Tibial artery (tissue), 4 donors: ENCODE results near the gene SBNO2.

Source experiments
- DNase-seq, 2 donors: peaks; one replicate each; pipeline ENCODE4 v3.0.0-alpha.2; 2019
- H3K27ac ChIP-seq, 2 donors: fragments of 200-600 bp; sonication (generic) in 1 of 2; 1 replicate in 1 of 2; 2 replicates in 1 of 2; pipeline ENCODE4 v1.5.1; 2018 to 2019; ENCODE audit warnings: mild to moderate bottlenecking in 1 of 2
- H3K27me3 ChIP-seq, 2 donors: fragments of 200-600 bp; sonication (generic) in 1 of 2; one replicate each; pipeline versions ENCODE4 v1.5.1 to v1.6.0; 2016 to 2019
- H3K36me3 ChIP-seq, 3 donors: fragments of 200-600 bp; sonication (generic) in 2 of 3; one replicate each; pipeline ENCODE4 v1.5.1; 2016 to 2019; ENCODE audit warnings: mild to moderate bottlenecking in 2 of 3
- H3K4me1 ChIP-seq, 4 donors: fragments of 200-600 bp; sonication (generic) in 2 of 4; 1 replicate in 3 of 4; 2 replicates in 1 of 4; pipeline ENCODE4 v1.5.1; 2016 to 2019
- H3K4me3 ChIP-seq, 2 donors: fragments of 200-600 bp; sonication (generic) in 1 of 2; 1 replicate in 1 of 2; 2 replicates in 1 of 2; pipeline ENCODE4 v1.5.1; 2018 to 2019; ENCODE audit warnings: mild to moderate bottlenecking in 2 of 2
- H3K9me3 ChIP-seq, 3 donors: fragments of 200-600 bp; sonication (generic) in 1 of 3; one replicate each; pipeline ENCODE4 v1.5.1; 2016 to 2019
- intact Hi-C: fragments of 100-400 bp; cut with DNase I; formaldehyde crosslinking; loops from one replicate; pipeline ENCODE4 v1.15.0; 2023; ENCODE audit warnings: low total_unique reads
- TF ChIP-seq, protein P1 (sequence below), 2 experiments: fragments of 200-600 bp in 1 of 2; fragments of 450-650 bp in 1 of 2; IDR thresholded peaks; one replicate each; pipeline ENCODE4 v1.5.1; 2017 to 2019; ENCODE audit warnings: antibody characterized with exemption in 2 of 2, mild to moderate bottlenecking in 1 of 2, moderate library complexity in 1 of 2

SBNO2 gene

DNA sequence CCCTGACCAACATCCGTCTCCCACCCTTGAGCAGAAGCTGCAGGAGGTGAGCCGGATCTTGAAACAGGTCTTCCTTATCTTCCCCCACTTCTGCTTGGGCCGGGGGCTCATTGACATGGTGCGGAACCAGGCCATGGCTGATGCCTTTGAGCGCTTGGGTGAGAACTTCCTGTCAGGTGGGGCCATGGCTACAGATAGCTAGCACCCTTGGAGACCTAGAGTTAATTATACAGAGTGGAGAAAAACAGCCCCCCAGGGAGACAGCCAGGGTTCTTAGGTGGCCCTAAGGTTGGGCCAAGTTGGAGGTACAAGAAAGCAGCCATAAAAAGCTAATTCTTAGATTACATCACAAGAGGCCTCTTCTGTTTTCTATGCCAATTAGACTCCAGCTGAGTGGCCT, 116.0 kb downstream of the SBNO2 start:
- no peaks in the 10 kb centered on the region for H3K4me1 ChIP-seq
- H3K9me3 ChIP-seq: peaks cover 4 to 44% (median 43%) of the 10 kb centered on the region in 3 donors
- no peak overlapping the region for H3K27ac ChIP-seq
- peaks cover 9 to 27% (median 14%) of the 10 kb centered on the region in 3 donors for H3K36me3 ChIP-seq
- TF ChIP-seq, protein P1, sequence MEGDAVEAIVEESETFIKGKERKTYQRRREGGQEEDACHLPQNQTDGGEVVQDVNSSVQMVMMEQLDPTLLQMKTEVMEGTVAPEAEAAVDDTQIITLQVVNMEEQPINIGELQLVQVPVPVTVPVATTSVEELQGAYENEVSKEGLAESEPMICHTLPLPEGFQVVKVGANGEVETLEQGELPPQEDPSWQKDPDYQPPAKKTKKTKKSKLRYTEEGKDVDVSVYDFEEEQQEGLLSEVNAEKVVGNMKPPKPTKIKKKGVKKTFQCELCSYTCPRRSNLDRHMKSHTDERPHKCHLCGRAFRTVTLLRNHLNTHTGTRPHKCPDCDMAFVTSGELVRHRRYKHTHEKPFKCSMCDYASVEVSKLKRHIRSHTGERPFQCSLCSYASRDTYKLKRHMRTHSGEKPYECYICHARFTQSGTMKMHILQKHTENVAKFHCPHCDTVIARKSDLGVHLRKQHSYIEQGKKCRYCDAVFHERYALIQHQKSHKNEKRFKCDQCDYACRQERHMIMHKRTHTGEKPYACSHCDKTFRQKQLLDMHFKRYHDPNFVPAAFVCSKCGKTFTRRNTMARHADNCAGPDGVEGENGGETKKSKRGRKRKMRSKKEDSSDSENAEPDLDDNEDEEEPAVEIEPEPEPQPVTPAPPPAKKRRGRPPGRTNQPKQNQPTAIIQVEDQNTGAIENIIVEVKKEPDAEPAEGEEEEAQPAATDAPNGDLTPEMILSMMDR (IDR thresholded peaks at IDR 0.05): no peak
- intact Hi-C loops: no loop called here
- no peak for DNase-seq
- no peak overlapping the region for H3K4me3 ChIP-seq
- H3K27me3 ChIP-seq: no peaks in the 10 kb centered on the region
